SH-SY5Y (cell line): ENCODE data around the gene CSF1.

Experiments
- GATA2 ChIP-seq: IDR thresholded peaks from 2 replicates; pipeline ENCODE4 v1.6.1; 2011; ENCODE audit warnings: mild to moderate bottlenecking, low read depth, low read length
- GATA3 ChIP-seq: IDR thresholded peaks from 2 replicates; pipeline ENCODE4 v1.6.1; 2011; ENCODE audit warnings: low read depth, mild to moderate bottlenecking, low read length, moderate library complexity

CSF1 gene

GRCh38 chr1:109880971-109881894, 29.4 kb upstream of the CSF1 start:
- TF ChIP-seq GATA2 (no peak), GATA3 (no peak)

GRCh38 chr1:109881906-109882287, 28.8 kb upstream of the CSF1 start:
- TF ChIP-seq GATA3, result no peak
- TF ChIP-seq GATA2, result no peak

GRCh38 chr1:109882288-109883245, 28.1 kb upstream of the CSF1 start:
- TF ChIP-seq GATA3, result no peak
- no peak for TF ChIP-seq GATA2

- TF ChIP-seq GATA2, result no peak
- no peak for TF ChIP-seq GATA3
Measured at GRCh38 chr1:109883248-109883955, 27.2 kb upstream of the CSF1 start.

GRCh38 chr1:109884242-109884891, 26.3 kb upstream of the CSF1 start:
- TF ChIP-seq GATA3 (no peak), GATA2 (no peak)

- TF ChIP-seq GATA3, result no peak
- no peak for TF ChIP-seq GATA2
Measured at GRCh38 chr1:109885589-109885988, 25.1 kb upstream of the CSF1 start.

- TF ChIP-seq GATA2 (no peak), GATA3 (no peak)
Measured at GRCh38 chr1:109886827-109887226, 23.8 kb upstream of the CSF1 start.

- TF ChIP-seq GATA2 (no peak), GATA3 (no peak)
Measured at GRCh38 chr1:109887271-109887670, 23.4 kb upstream of the CSF1 start.

GRCh38 chr1:109887884-109888283, 22.8 kb upstream of the CSF1 start:
- TF ChIP-seq GATA3, result no peak
- no peak for TF ChIP-seq GATA2

GRCh38 chr1:109889094-109889493, 21.6 kb upstream of the CSF1 start:
- TF ChIP-seq GATA2, result no peak
- no peak for TF ChIP-seq GATA3

GRCh38 chr1:109890115-109890953, 20.3 kb upstream of the CSF1 start:
- TF ChIP-seq GATA3 (no peak), GATA2 (no peak)

- TF ChIP-seq GATA3 (no peak), GATA2 (no peak)
Measured at GRCh38 chr1:109891930-109892329, 18.7 kb upstream of the CSF1 start.
